SK-N-SH (cell line): ENCODE data around the gene ZDHHC18. TPM values are rescaled to one million over a fixed set of nuclear protein-coding genes. Genes with fewer than 3 reads are reported as not detected.

Experiments
- CTCF ChIA-PET: fragments of 300-600, 350-600 bp; formaldehyde crosslinking; extraction: SDS; loops from one replicate; lab custom pipeline; 2021; lab: Yijun Ruan, JAX
- POLR2A ChIA-PET: fragments of 350-600 bp; sonication (Branson Sonifier 250); formaldehyde crosslinking; extraction: SDS; loops from one replicate; lab custom pipeline; 2020; ENCODE audit warnings: antibody characterized with exemption, inconsistent platforms; lab: Yijun Ruan, JAX
- DNase-seq: peaks from one replicate; pipeline ENCODE4 v3.0.0; 2012
- H2AFZ ChIP-seq: fragments of 200-600 bp; sonication (generic); 2 replicates; pipeline ENCODE4 v1.8.1; 2016; ENCODE audit warnings: antibody characterized with exemption, mild to moderate bottlenecking, low read depth
- H3F3A ChIP-seq: fragments of 200-600 bp; sonication (generic); replicated peaks from 2 replicates; pipeline ENCODE3; 2016; ENCODE audit warnings: antibody characterized with exemption, mild to moderate bottlenecking; ENCODE audit not compliant: insufficient read depth
- H3K27ac ChIP-seq, 2 experiments: fragments of 200-500 bp in 1 of 2; fragments of 200-600 bp in 1 of 2; sonication (Bioruptor generic) in 1 of 2; sonication (generic), shearing (Covaris generic) in 1 of 2; 2 replicates each; pipeline versions ENCODE4 v1.5.1 to v1.6.1; 2014 to 2016; ENCODE audit warnings: low read depth in 2 of 2, inconsistent platforms in 1 of 2, low read length in 1 of 2, mild to moderate bottlenecking in 1 of 2, mixed read lengths in 1 of 2
- H3K27me3 ChIP-seq: fragments of 200-600 bp; sonication (generic), shearing (Covaris generic); 2 replicates; pipeline ENCODE4 v1.6.1; 2016; ENCODE audit warnings: mixed run types; ENCODE audit not compliant: insufficient read depth
- H3K36me3 ChIP-seq, 2 experiments: fragments of 200-500 bp in 1 of 2; fragments of 200-600 bp in 1 of 2; sonication (Bioruptor generic) in 1 of 2; sonication (generic) in 1 of 2; replicated peaks in 1 of 2; 2 replicates each; pipeline versions ENCODE3 to v1.5.1; 2014 to 2016; ENCODE audit warnings: low read length in 1 of 2, mild to moderate bottlenecking in 1 of 2; ENCODE audit not compliant: insufficient read depth in 2 of 2, control insufficient read depth in 1 of 2
- H3K4me1 ChIP-seq, 2 experiments: fragments of 200-500 bp in 1 of 2; fragments of 200-600 bp in 1 of 2; sonication (Bioruptor generic) in 1 of 2; sonication (generic), shearing (Covaris generic) in 1 of 2; 2 replicates each; pipeline versions ENCODE4 v1.5.1 to v1.6.1; 2014 to 2016; ENCODE audit warnings: low read depth in 1 of 2, low read length in 1 of 2, mixed run types in 1 of 2; ENCODE audit not compliant: insufficient read depth in 2 of 2, control insufficient read depth in 1 of 2
- H3K4me2 ChIP-seq: fragments of 200-600 bp; sonication (generic), shearing (Covaris generic); 2 replicates; pipeline ENCODE4 v1.6.1; 2017; ENCODE audit warnings: mixed run types
- H3K4me3 ChIP-seq, 2 experiments: fragments of 200-500 bp in 1 of 2; fragments of 200-600 bp in 1 of 2; sonication (Bioruptor generic) in 1 of 2; sonication (generic), shearing (Covaris generic) in 1 of 2; 2 replicates each; pipeline versions ENCODE4 v1.5.1 to v1.8.1; 2014 to 2016; ENCODE audit warnings: low read depth in 2 of 2, inconsistent platforms in 1 of 2, low read length in 1 of 2, mild to moderate bottlenecking in 1 of 2, mixed read lengths in 1 of 2, moderate library complexity in 1 of 2
- H3K79me2 ChIP-seq: fragments of 200-600 bp; sonication (generic); 2 replicates; pipeline ENCODE4 v1.8.1; 2017; ENCODE audit warnings: mild to moderate bottlenecking; ENCODE audit not compliant: insufficient read depth
- H3K9ac ChIP-seq: fragments of 200-600 bp; sonication (generic); 2 replicates; pipeline ENCODE4 v1.6.1; 2017; ENCODE audit warnings: mixed run types
- H3K9me2 ChIP-seq: fragments of 200-600 bp; sonication (generic); 2 replicates; pipeline ENCODE4 v1.6.1; 2017; ENCODE audit warnings: mixed run types
- H3K9me3 ChIP-seq: fragments of 200-600 bp; sonication (generic); 2 replicates; pipeline ENCODE4 v1.6.1; 2017; ENCODE audit warnings: mixed run types, mild to moderate bottlenecking, moderate library complexity
- H4K20me1 ChIP-seq: fragments of 200-600 bp; sonication (generic); 2 replicates; pipeline ENCODE4 v1.6.1; 2017; ENCODE audit warnings: mild to moderate bottlenecking, mixed run types; ENCODE audit not compliant: insufficient read depth
- CTCF ChIP-seq: fragments of 200-600 bp; sonication (generic); IDR thresholded peaks from 2 replicates; pipeline ENCODE4 v1.6.1; 2017; ENCODE audit warnings: antibody characterized with exemption, mild to moderate bottlenecking, moderate library complexity
- ELF1 ChIP-seq: IDR thresholded peaks from 2 replicates; pipeline ENCODE4 v1.4.0; 2012
- EZH2phosphoT487 ChIP-seq: fragments of 200-600 bp; sonication (generic); IDR thresholded peaks from 2 replicates; pipeline ENCODE4 v1.6.1; 2017; ENCODE audit warnings: low read depth, mixed run types, mild to moderate bottlenecking, antibody characterized with exemption, moderate library complexity, borderline replicate concordance
- FOSL2 ChIP-seq: IDR thresholded peaks from 2 replicates; pipeline ENCODE4 v1.4.0; 2012; ENCODE audit warnings: low read depth, mild to moderate bottlenecking, moderate library complexity, borderline replicate concordance
- FOXJ3 ChIP-seq: sonication (generic); formaldehyde crosslinking; IDR thresholded peaks from 2 replicates; pipeline ENCODE4 v1.5.1; 2020; ENCODE audit warnings: mild to moderate bottlenecking, missing genetic modification reagents
- FOXM1 ChIP-seq: IDR thresholded peaks from 2 replicates; pipeline ENCODE4 v1.4.0; 2012; ENCODE audit warnings: low read depth, mild to moderate bottlenecking
- GABPA ChIP-seq: IDR thresholded peaks from 2 replicates; pipeline ENCODE4 v1.4.0; 2012; ENCODE audit warnings: low read depth, mild to moderate bottlenecking
- GATA2 ChIP-seq: sonication (generic); formaldehyde crosslinking; IDR thresholded peaks from 2 replicates; pipeline ENCODE4 v1.5.0; 2020; ENCODE audit warnings: mild to moderate bottlenecking, missing genetic modification reagents
- IRF3 ChIP-seq: fragments of 150-350 bp; IDR thresholded peaks from 2 replicates; pipeline ENCODE4 v1.6.1; 2016; ENCODE audit warnings: mild to moderate bottlenecking, low read depth, low read length
- MAX ChIP-seq: IDR thresholded peaks from 2 replicates; pipeline ENCODE4 v1.4.0; 2012; ENCODE audit warnings: low read depth
- MXI1 ChIP-seq: IDR thresholded peaks from 2 replicates; pipeline ENCODE4 v1.6.1; 2012; ENCODE audit warnings: mild to moderate bottlenecking, low read depth, low read length, improper control_type of control experiment
- NFIC ChIP-seq: IDR thresholded peaks from 2 replicates; pipeline ENCODE4 v1.4.0; 2012; ENCODE audit warnings: borderline replicate concordance
- POLR2AphosphoS5 ChIP-seq: IDR thresholded peaks from 2 replicates; pipeline ENCODE4 v1.6.1; 2012; ENCODE audit warnings: low read depth, low read length
- RFX5 ChIP-seq: IDR thresholded peaks from 2 replicates; pipeline ENCODE4 v1.6.1; 2012; ENCODE audit warnings: mild to moderate bottlenecking, improper control_type of control experiment, low read length
- RXRA ChIP-seq: IDR thresholded peaks from 2 replicates; pipeline ENCODE4 v1.4.0; 2012; ENCODE audit warnings: low read depth, mild to moderate bottlenecking, borderline replicate concordance
- SIN3A ChIP-seq: IDR thresholded peaks from 2 replicates; pipeline ENCODE4 v1.6.1; 2012; ENCODE audit warnings: low read depth, mild to moderate bottlenecking, low read length, moderate library complexity, borderline replicate concordance
- TAF1 ChIP-seq: IDR thresholded peaks from 2 replicates; pipeline ENCODE4 v1.6.1; 2012; ENCODE audit warnings: low read depth, mild to moderate bottlenecking, low read length, moderate library complexity, borderline replicate concordance
- TCF12 ChIP-seq: IDR thresholded peaks from 2 replicates; pipeline ENCODE4 v1.4.0; 2012
- TEAD4 ChIP-seq: IDR thresholded peaks from 2 replicates; pipeline ENCODE4 v1.4.0; 2012; ENCODE audit warnings: mild to moderate bottlenecking, borderline replicate concordance; ENCODE audit not compliant: insufficient read depth
- YY1 ChIP-seq: IDR thresholded peaks from 2 replicates; pipeline ENCODE4 v1.4.0; 2012; ENCODE audit warnings: low read depth, mild to moderate bottlenecking
- polyA plus RNA-seq, 3 experiments: library from polyadenylated mRNA; depleted of rRNA; stranded (reverse); fragments of >200 nt; gene quantifications; 2 replicates each; pipeline ENCODE4 v1.2.3, GENCODE V29; 2012
- TF ChIP-seq, protein P1 (sequence below): IDR thresholded peaks from 2 replicates; pipeline ENCODE4 v1.6.1; 2012; ENCODE audit warnings: mild to moderate bottlenecking, low read depth, low read length, moderate library complexity

The ZDHHC18 gene
- polyA plus RNA-seq, 1 of the 3 experiments (the other 2 are of a cell fraction), result 33.0 TPM

DNA sequence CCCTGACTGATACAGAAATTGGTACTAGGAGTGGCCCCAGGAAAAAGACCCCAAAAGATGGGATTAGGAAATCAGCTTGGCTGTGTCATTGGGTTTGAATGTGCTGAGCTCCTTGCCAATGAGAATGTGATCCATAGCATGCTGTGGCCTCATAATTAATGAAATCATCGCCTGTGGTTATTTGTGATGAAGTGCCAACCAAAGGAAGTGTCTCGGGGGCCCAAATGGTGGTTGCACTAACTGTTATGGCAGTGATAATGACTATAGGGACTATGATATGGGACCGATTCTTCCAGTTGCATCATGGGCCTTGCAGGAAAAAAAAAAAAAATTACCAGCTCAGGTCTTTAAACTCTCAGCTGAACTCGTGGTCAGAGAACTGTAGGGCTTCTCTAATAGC is 15.4 kb upstream of the ZDHHC18 start (continued):
- TF ChIP-seq, protein P1, sequence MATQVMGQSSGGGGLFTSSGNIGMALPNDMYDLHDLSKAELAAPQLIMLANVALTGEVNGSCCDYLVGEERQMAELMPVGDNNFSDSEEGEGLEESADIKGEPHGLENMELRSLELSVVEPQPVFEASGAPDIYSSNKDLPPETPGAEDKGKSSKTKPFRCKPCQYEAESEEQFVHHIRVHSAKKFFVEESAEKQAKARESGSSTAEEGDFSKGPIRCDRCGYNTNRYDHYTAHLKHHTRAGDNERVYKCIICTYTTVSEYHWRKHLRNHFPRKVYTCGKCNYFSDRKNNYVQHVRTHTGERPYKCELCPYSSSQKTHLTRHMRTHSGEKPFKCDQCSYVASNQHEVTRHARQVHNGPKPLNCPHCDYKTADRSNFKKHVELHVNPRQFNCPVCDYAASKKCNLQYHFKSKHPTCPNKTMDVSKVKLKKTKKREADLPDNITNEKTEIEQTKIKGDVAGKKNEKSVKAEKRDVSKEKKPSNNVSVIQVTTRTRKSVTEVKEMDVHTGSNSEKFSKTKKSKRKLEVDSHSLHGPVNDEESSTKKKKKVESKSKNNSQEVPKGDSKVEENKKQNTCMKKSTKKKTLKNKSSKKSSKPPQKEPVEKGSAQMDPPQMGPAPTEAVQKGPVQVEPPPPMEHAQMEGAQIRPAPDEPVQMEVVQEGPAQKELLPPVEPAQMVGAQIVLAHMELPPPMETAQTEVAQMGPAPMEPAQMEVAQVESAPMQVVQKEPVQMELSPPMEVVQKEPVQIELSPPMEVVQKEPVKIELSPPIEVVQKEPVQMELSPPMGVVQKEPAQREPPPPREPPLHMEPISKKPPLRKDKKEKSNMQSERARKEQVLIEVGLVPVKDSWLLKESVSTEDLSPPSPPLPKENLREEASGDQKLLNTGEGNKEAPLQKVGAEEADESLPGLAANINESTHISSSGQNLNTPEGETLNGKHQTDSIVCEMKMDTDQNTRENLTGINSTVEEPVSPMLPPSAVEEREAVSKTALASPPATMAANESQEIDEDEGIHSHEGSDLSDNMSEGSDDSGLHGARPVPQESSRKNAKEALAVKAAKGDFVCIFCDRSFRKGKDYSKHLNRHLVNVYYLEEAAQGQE, result no peak
- TF ChIP-seq IRF3 (no peak), GATA2 (CRISPR knock-in tag) (no peak), SIN3A (no peak)

DNA sequence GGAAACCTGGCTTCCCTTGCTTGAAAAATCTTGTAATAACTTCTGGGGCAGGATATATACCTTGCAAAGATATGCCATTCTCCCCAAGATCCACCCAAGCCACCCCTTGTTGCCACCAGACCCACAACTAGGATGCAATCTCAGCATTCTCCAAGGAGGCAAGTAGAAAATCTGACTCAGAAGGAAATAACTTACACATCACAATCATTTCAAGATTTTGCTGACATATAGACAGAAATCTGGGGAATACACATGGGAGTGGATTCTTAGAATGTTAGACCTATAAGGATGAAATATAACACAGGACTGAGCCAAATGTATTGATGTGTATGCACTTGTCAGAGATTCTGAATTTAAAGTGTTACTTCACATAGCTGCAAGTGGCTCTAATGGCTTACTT is 14.8 kb upstream of the ZDHHC18 start:
- POLR2A ChIA-PET, result no interaction called here
- Histone ChIP-seq H3K9me2 (no peaks in the 10 kb centered on the region), H3K79me2 (no peaks in the 10 kb centered on the region), H3K4me3 (no peak overlapping the region), H3K9ac (no peak overlapping the region), H2AFZ (no peak overlapping the region), H3K4me2 (no peak overlapping the region), H3K9me3 (no peaks in the 10 kb centered on the region), H3F3A (no peaks in the 10 kb centered on the region), H3K4me1 (no peaks in the 10 kb centered on the region), H3K36me3 (no peaks in the 10 kb centered on the region), H4K20me1 (no peaks in the 10 kb centered on the region), H3K27me3 (no peaks in the 10 kb centered on the region), H3K27ac (no peak overlapping the region)
- no peak for DNase-seq
- CTCF ChIA-PET, result interaction anchor here (0.9 to 6.0 kb wide), 10 partner anchors 12 to 274 kb away, joined by 3 to 47 read pairs (median 4); partner anchors contain the start of gene ZDHHC18
- TF ChIP-seq EZH2phosphoT487 (no peak), MAX (no peak), YY1 (no peak), GATA2 (CRISPR knock-in tag) (no peak), RXRA (no peak), ELF1 (no peak), MXI1 (no peak), RFX5 (no peak), TCF12 (no peak), FOSL2 (no peak), TAF1 (no peak), SIN3A (no peak), CTCF (no peak), NFIC (no peak), GABPA (no peak), FOXJ3 (CRISPR knock-in tag) (no peak), FOXM1 (no peak), POLR2AphosphoS5 (no peak), TEAD4 (no peak)
